GM12878 (cell line): ENCODE measurements around the gene FAAP100. TPM values are rescaled to one million over a fixed set of nuclear protein-coding genes. Genes with fewer than 3 reads are reported as not detected.

Source experiments
- ATAC-seq: fragments of 200-7000 bp; cut with Tn5 transposase; 3 replicates; pipeline ENCODE4 v1.9.1; 2020; ENCODE audit warnings: mild to moderate bottlenecking, moderate library complexity
- BruUV-seq: library from RNA; stranded (reverse); fragments of 400-500 nt; replicated peaks from 2 replicates; lab custom pipeline; 2021; lab: Mats Ljungman, UMichigan
- CTCF ChIA-PET: fragments of 300-600 bp; sonication (Branson Sonifier 250); formaldehyde crosslinking; extraction: SDS; loops from one replicate; lab custom pipeline; 2021; ENCODE audit warnings: inconsistent platforms; lab: Yijun Ruan, JAX
- POLR2A ChIA-PET: fragments of 350-600 bp; formaldehyde crosslinking; extraction: SDS; loops from one replicate; lab custom pipeline; 2021; ENCODE audit warnings: inconsistent platforms; lab: Charles Lee
- RAD21 ChIA-PET: fragments of 300-600 bp; sonication (Branson Sonifier 250); formaldehyde crosslinking; loops from one replicate; lab custom pipeline; 2023; ENCODE audit warnings: antibody characterized with exemption; ENCODE audit not compliant: unreplicated experiment; lab: Charles Lee
- SMC1A ChIA-PET: fragments of 300-600 bp; sonication (Branson Sonifier 250); formaldehyde crosslinking; loops from one replicate; lab custom pipeline; 2023; ENCODE audit not compliant: unreplicated experiment, uncharacterized antibody; lab: Charles Lee
- DNase-seq: peaks from one replicate; pipeline ENCODE4 v3.0.0-alpha.2; 2011; ENCODE audit warnings: low read depth, low spot score
- FAIRE-seq: peaks from 3 replicates; lab custom pipeline; 2011; peaks lifted over from hg19 to GRCh38; lab: Jason Lieb, UNC
- H2AFZ ChIP-seq: 2 replicates; pipeline ENCODE4 v1.6.0; 2011; ENCODE audit warnings: low read depth, low read length, control low read depth; ENCODE audit not compliant: control insufficient read depth
- H3K27ac ChIP-seq: 2 replicates; pipeline ENCODE4 v1.5.1; 2011; ENCODE audit warnings: control low read depth; ENCODE audit not compliant: control insufficient read depth, insufficient read depth
- H3K27me3 ChIP-seq, 2 experiments: replicated peaks in 1 of 2; 2 replicates each; pipeline versions ENCODE4 v1.6.0 to v1.6.1; 2011; ENCODE audit warnings: low read length in 1 of 2; ENCODE audit not compliant: control insufficient read depth in 2 of 2, insufficient read depth in 2 of 2
- H3K36me3 ChIP-seq, 2 experiments: 2 replicates each; pipeline ENCODE4 v1.5.1; 2011; ENCODE audit warnings: low read length in 1 of 2; ENCODE audit not compliant: control insufficient read depth in 2 of 2, insufficient read depth in 2 of 2
- H3K4me1 ChIP-seq: 2 replicates; pipeline ENCODE4 v1.6.1; 2011; ENCODE audit warnings: mild to moderate bottlenecking, low read length, moderate library complexity, mixed read lengths; ENCODE audit not compliant: control insufficient read depth, insufficient read depth
- H3K4me2 ChIP-seq: 2 replicates; pipeline ENCODE4 v1.6.0; 2011; ENCODE audit warnings: control low read depth; ENCODE audit not compliant: control insufficient read depth, insufficient read depth
- H3K4me3 ChIP-seq: fragments of 200-600 bp; sonication (generic); 2 replicates; pipeline ENCODE4 v1.5.1; 2016
- H3K79me2 ChIP-seq: 2 replicates; pipeline ENCODE4 v1.6.0; 2011; ENCODE audit warnings: low read length; ENCODE audit not compliant: control insufficient read depth, insufficient read depth
- H3K9ac ChIP-seq: 2 replicates; pipeline ENCODE4 v1.8.0; 2011; ENCODE audit warnings: low read length, control low read depth, mixed read lengths; ENCODE audit not compliant: control insufficient read depth, insufficient read depth
- H3K9me3 ChIP-seq: replicated peaks from 3 replicates; pipeline ENCODE4 v1.5.1; 2011; ENCODE audit warnings: mild to moderate bottlenecking, low read length; ENCODE audit not compliant: control insufficient read depth, insufficient read depth
- H4K20me1 ChIP-seq: 2 replicates; pipeline ENCODE4 v1.6.0; 2011; ENCODE audit not compliant: control insufficient read depth, insufficient read depth
- BACH1 ChIP-seq: fragments of 450-650 bp; IDR thresholded peaks from 2 replicates; pipeline ENCODE4 v1.6.1; 2017; ENCODE audit warnings: mild to moderate bottlenecking, borderline replicate concordance
- BCL11A ChIP-seq: IDR thresholded peaks from 2 replicates; pipeline ENCODE4 v1.6.1; 2011; ENCODE audit warnings: low read depth, low read length
- ELK1 ChIP-seq: IDR thresholded peaks from 2 replicates; pipeline ENCODE4 v1.6.1; 2012; ENCODE audit warnings: low read depth, low read length, improper control_type of control experiment
- GATAD2B ChIP-seq: fragments of 450-650 bp; conservative IDR thresholded peaks from 2 replicates; pipeline ENCODE4 v1.6.1; 2017; ENCODE audit warnings: low read depth, mild to moderate bottlenecking, moderate library complexity
- KLF5 ChIP-seq: fragments of 450-650 bp; IDR thresholded peaks from 2 replicates; pipeline ENCODE4 v1.6.1; 2014; ENCODE audit warnings: mild to moderate bottlenecking; ENCODE audit not compliant: partially characterized antibody
- LARP7 ChIP-seq: fragments of 450-650 bp; IDR thresholded peaks from 2 replicates; pipeline ENCODE4 v1.6.1; 2017; ENCODE audit warnings: mild to moderate bottlenecking
- MEF2A ChIP-seq: IDR thresholded peaks from 2 replicates; pipeline ENCODE4 v1.6.1; 2011; ENCODE audit warnings: low read depth, mild to moderate bottlenecking, low read length, moderate library complexity; ENCODE audit not compliant: insufficient read depth
- NFIC ChIP-seq: IDR thresholded peaks from 2 replicates; pipeline ENCODE4 v1.6.1; 2012; ENCODE audit warnings: low read depth, mild to moderate bottlenecking, inconsistent platforms, low read length, moderate library complexity
- NFYA ChIP-seq: IDR thresholded peaks from 2 replicates; pipeline ENCODE4 v1.6.1; 2011; ENCODE audit warnings: low read depth, mild to moderate bottlenecking, low read length, improper control_type of control experiment, borderline replicate concordance
- NR2C1 ChIP-seq: fragments of 450-650 bp; IDR thresholded peaks from 2 replicates; pipeline ENCODE4 v1.6.1; 2017; ENCODE audit warnings: antibody characterized with exemption, mild to moderate bottlenecking, moderate library complexity
- PAX5 ChIP-seq: IDR thresholded peaks from 2 replicates; pipeline ENCODE4 v1.6.1; 2011; ENCODE audit warnings: low read depth, low read length, borderline replicate concordance
- POLR2AphosphoS2 ChIP-seq: IDR thresholded peaks from 2 replicates; pipeline ENCODE4 v1.6.1; 2011; ENCODE audit warnings: low read depth, mild to moderate bottlenecking, low read length, improper control_type of control experiment, moderate library complexity
- RELA ChIP-seq: fragments of 450-650 bp; IDR thresholded peaks from 2 replicates; pipeline ENCODE4 v1.8.0; 2014; ENCODE audit warnings: borderline replicate concordance; ENCODE audit not compliant: partially characterized antibody
- SMARCA5 ChIP-seq: fragments of 450-650 bp; IDR thresholded peaks from 2 replicates; pipeline ENCODE4 v1.6.1; 2017; ENCODE audit warnings: mild to moderate bottlenecking
- SMC3 ChIP-seq: IDR thresholded peaks from 2 replicates; pipeline ENCODE4 v1.6.1; 2011; ENCODE audit warnings: low read length, improper control_type of control experiment, borderline replicate concordance
- TBL1XR1 ChIP-seq: IDR thresholded peaks from 2 replicates; pipeline ENCODE4 v1.6.1; 2012; ENCODE audit warnings: low read depth, low read length, improper control_type of control experiment
- WGBS: methylation state at CpG from one replicate; pipeline ENCODE4 v1.1.6; 2016; ENCODE audit warnings: low lambda C conversion rate; ENCODE audit not compliant: insufficient replicate concordance, insufficient coverage; ENCODE audit errors: missing lambda C conversion rate; 5-methylcytosine and 5-hydroxymethylcytosine counted together
- in situ Hi-C: fragments of 300-500 bp; cut with MboI; formaldehyde crosslinking; loops from 9 replicates; pipeline ENCODE4 v1.14.3; 2018; ENCODE audit warnings: mixed read lengths
- intact Hi-C: fragments of 100-400 bp; cut with micrococcal nuclease; formaldehyde crosslinking; loops from one replicate; pipeline ENCODE4 v1.14.2; 2022; ENCODE audit not compliant: unreplicated experiment
- polyA plus RNA-seq, 11 experiments: library from polyadenylated mRNA; depleted of rRNA in 4 of 11; unstranded in 6 of 11; stranded (reverse) in 5 of 11; fragments of >200 nt; fragmentation: Nextera tagmentation in 4 of 11; fragmentation: Illumina TruSeq in 1 of 11; extraction: Ambion mirVana in 4 of 11; extraction: Trizol in 1 of 11; gene quantifications; 1 replicate in 1 of 11; 2 replicates in 10 of 11; pipeline versions ENCODE4 v1.2.1 to v1.2.3, GENCODE V29; 2011 to 2016; ENCODE audit warnings: inconsistent platforms in 2 of 11, missing spikeins in 2 of 11, low read depth in 1 of 11
- total RNA-seq, 4 experiments: library from RNA; depleted of rRNA in 3 of 4; stranded (reverse); fragments of >200 nt in 3 of 4; fragmentation: Illumina TruSeq in 1 of 4; extraction: Trizol in 1 of 4; gene quantifications; 2 replicates each; pipeline versions ENCODE4 v1.2.1 to v1.2.3, GENCODE V29; 2013 to 2021

FAAP100 gene
- total and polyA plus RNA-seq, 10 of the 15 experiments (the other 5 are each of a cell fraction or from before 2014, with no cell fraction given) = 0.11 to 46.2 (median 17.1) TPM

- Histone ChIP-seq H3K9ac (no peak overlapping the region), H3K79me2 (no peaks in the 10 kb centered on the region), H3K27me3 (no peaks in the 10 kb centered on the region; a peak in 2 of 4 replicates), H3K27ac (no peak overlapping the region), H2AFZ (no peak overlapping the region), H3K4me3 (no peak overlapping the region), H3K36me3 (peaks cover 3 to 9% of the 10 kb centered on the region in 2 experiments; a peak in 3 of 4 replicates)
- no peak for DNase-seq
- ATAC-seq = no peak
- in situ Hi-C loops = no loop called here
- RAD21 ChIA-PET = no interaction called here
- no peak for TF ChIP-seq MEF2A
- TF ChIP-seq BCL11A = no peak
- no peak for TF ChIP-seq NFYA
- TF ChIP-seq GATAD2B = no peak
- TF ChIP-seq LARP7 = no peak
- no peak for TF ChIP-seq POLR2AphosphoS2
- TF ChIP-seq PAX5 = no peak
- TF ChIP-seq SMARCA5 = no peak
- TF ChIP-seq TBL1XR1 = no peak
- TF ChIP-seq ELK1 = no peak
- TF ChIP-seq NR2C1 = no peak
- TF ChIP-seq SMC3 = no peak
- TF ChIP-seq KLF5 = no peak
- no peak for TF ChIP-seq RELA
- TF ChIP-seq BACH1 = no peak
- no peak for TF ChIP-seq NFIC
- TF ChIP-seq, all 136 proteins: peak for 0
- Histone ChIP-seq H4K20me1 (no peaks in the 10 kb centered on the region), H3K4me1 (no peaks in the 10 kb centered on the region), H3K9me3 (no peaks in the 10 kb centered on the region), H3K4me2 (no peak overlapping the region)
- no TSS peak for BruUV-seq
- SMC1A ChIA-PET = no interaction called here
- FAIRE-seq = no peak
- POLR2A ChIA-PET = no interaction called here
- 78% methylated on average over 10 of the region's 10 CpGs for WGBS
- intact Hi-C loops = no loop called here
- CTCF ChIA-PET = no interaction called here
Observed at GRCh38 chr17:81539571-81539900, 12.6 kb downstream of the FAAP100 start.
